Esophagus squamous epithelium (tissue), 5 donors: ENCODE measurements around the gene HEPACAM. TPM values are rescaled to one million over a fixed set of nuclear protein-coding genes. Genes with fewer than 3 reads are reported as not detected.

Source experiments
- DNase-seq: peaks from one replicate; lab custom pipeline; 2025; lab: John Stamatoyannopoulos, UW
- H3K27ac ChIP-seq, 4 donors: fragments of 200-600 bp; sonication (generic); one replicate each; pipeline ENCODE4 v1.5.1; 2016 to 2019; ENCODE audit warnings: mild to moderate bottlenecking in 1 of 4
- H3K27me3 ChIP-seq, 4 donors: fragments of 200-600 bp; sonication (generic); 1 replicate in 3 of 4; 2 replicates in 1 of 4; pipeline versions ENCODE4 v1.5.1 to v1.6.0; 2017 to 2021; ENCODE audit warnings: antibody characterized with exemption in 1 of 4
- H3K36me3 ChIP-seq, 3 donors: fragments of 200-600 bp; sonication (generic); one replicate each; pipeline ENCODE4 v1.5.1; 2016 to 2019
- H3K4me1 ChIP-seq, 3 donors: fragments of 200-600 bp; sonication (generic); one replicate each; pipeline ENCODE4 v1.5.1; 2017 to 2019
- H3K4me3 ChIP-seq, 4 donors: fragments of 200-600 bp; sonication (generic); 1 replicate in 3 of 4; 2 replicates in 1 of 4; pipeline ENCODE4 v1.5.1; 2016 to 2019; ENCODE audit warnings: mild to moderate bottlenecking in 2 of 4, moderate library complexity in 1 of 4
- H3K9me3 ChIP-seq, 3 donors: fragments of 200-600 bp; sonication (generic); one replicate each; pipeline ENCODE4 v1.5.1; 2016 to 2019
- POLR2A ChIP-seq, 4 donors: fragments of 450-650 bp; IDR thresholded peaks; one replicate each; pipeline ENCODE4 v1.6.1; 2017; ENCODE audit warnings: antibody characterized with exemption in 4 of 4, mild to moderate bottlenecking in 4 of 4, moderate library complexity in 3 of 4
- WGBS, 2 donors: methylation state at CpG; one replicate each; pipeline ENCODE4 v1.1.5; 2018; 5-methylcytosine and 5-hydroxymethylcytosine counted together
- intact Hi-C: fragments of 100-400 bp; cut with DNase I; formaldehyde crosslinking; loops from one replicate; pipeline ENCODE4 v1.15.0; 2022
- total RNA-seq, 4 donors: library from RNA; depleted of rRNA; stranded (reverse); fragments of >200 nt; gene quantifications; one replicate each; pipeline ENCODE4 v1.1.0, GENCODE V29; 2016
- TF ChIP-seq, protein P1 (sequence below), 6 experiments: fragments of 450-650 bp in 4 of 6; fragments of 200-600 bp in 2 of 6; sonication (generic) in 2 of 6; IDR thresholded peaks; one replicate each; pipeline ENCODE4 v1.5.1; 2016 to 2019; ENCODE audit warnings: antibody characterized with exemption in 6 of 6, mild to moderate bottlenecking in 4 of 6, moderate library complexity in 4 of 6
- donor health status: DM: yes; HTN: yes; CAD: no.

The HEPACAM gene
- total RNA-seq, 4 donors from 2014 or later, result not detected

DNA sequence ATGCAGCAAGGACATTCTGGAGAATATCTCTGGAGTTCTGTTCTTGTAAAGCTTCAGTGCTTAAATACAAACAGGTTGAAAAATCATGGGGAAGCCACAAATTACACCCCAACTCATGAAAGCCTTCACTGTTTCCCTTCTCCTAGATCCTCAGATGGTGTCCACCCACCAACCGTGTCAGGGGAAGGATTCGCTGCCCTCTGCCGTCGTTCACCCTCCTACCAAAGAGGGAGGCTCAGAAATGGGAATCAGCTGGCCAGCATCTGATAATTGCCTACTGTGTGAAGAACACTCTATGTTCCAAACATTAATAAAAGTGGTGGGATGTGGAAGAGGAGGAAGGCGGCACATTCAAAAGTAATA, 7.4 kb upstream of the HEPACAM start:
- TF ChIP-seq, protein P1, sequence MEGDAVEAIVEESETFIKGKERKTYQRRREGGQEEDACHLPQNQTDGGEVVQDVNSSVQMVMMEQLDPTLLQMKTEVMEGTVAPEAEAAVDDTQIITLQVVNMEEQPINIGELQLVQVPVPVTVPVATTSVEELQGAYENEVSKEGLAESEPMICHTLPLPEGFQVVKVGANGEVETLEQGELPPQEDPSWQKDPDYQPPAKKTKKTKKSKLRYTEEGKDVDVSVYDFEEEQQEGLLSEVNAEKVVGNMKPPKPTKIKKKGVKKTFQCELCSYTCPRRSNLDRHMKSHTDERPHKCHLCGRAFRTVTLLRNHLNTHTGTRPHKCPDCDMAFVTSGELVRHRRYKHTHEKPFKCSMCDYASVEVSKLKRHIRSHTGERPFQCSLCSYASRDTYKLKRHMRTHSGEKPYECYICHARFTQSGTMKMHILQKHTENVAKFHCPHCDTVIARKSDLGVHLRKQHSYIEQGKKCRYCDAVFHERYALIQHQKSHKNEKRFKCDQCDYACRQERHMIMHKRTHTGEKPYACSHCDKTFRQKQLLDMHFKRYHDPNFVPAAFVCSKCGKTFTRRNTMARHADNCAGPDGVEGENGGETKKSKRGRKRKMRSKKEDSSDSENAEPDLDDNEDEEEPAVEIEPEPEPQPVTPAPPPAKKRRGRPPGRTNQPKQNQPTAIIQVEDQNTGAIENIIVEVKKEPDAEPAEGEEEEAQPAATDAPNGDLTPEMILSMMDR (IDR thresholded peaks at IDR 0.05), result no peak
- TF ChIP-seq POLR2A (IDR thresholded peaks at IDR 0.05), result no peak
- no peaks in the 10 kb centered on the region for H3K36me3 ChIP-seq
- intact Hi-C loops, result no loop called here
- peaks cover 0 to 4% (median 0%) of the 10 kb centered on the region in 4 donors for H3K27me3 ChIP-seq
- H3K4me3 ChIP-seq, result no peak overlapping the region
- no peaks in the 10 kb centered on the region for H3K9me3 ChIP-seq
- H3K4me1 ChIP-seq, result peaks cover 0 to 7% (median 0%) of the 10 kb centered on the region in 3 donors
- no peak overlapping the region for H3K27ac ChIP-seq
- no peak for DNase-seq
- 79 to 87% methylated on average over 3 to 5 of the region's 5 CpGs for WGBS, 2 donors

GRCh38 chr11:124942466-124943253, 6.8 kb upstream of the HEPACAM start:
- H3K4me3 ChIP-seq, result no peak overlapping the region
- peaks cover 0 to 7% (median 0%) of the 10 kb centered on the region in 3 donors for H3K4me1 ChIP-seq
- WGBS, 2 donors, result 57 to 64% methylated on average over 4 to 6 of the region's 6 CpGs
- intact Hi-C loops, result no loop called here
- H3K27ac ChIP-seq, result no peak overlapping the region
- DNase-seq, result no peak
- H3K36me3 ChIP-seq, result no peaks in the 10 kb centered on the region
- no peaks in the 10 kb centered on the region for H3K9me3 ChIP-seq
- peaks cover 0 to 4% (median 0%) of the 10 kb centered on the region in 4 donors for H3K27me3 ChIP-seq
- no peak for TF ChIP-seq POLR2A (IDR thresholded peaks at IDR 0.05)
- TF ChIP-seq, protein P1 (IDR thresholded peaks at IDR 0.05), result no peak

GRCh38 chr11:124941703-124942102, 5.9 kb upstream of the HEPACAM start:
- H3K9me3 ChIP-seq, result no peaks in the 10 kb centered on the region
- peaks cover 0 to 2% (median 0%) of the 10 kb centered on the region in 3 donors for H3K4me1 ChIP-seq
- no peak for DNase-seq
- H3K27me3 ChIP-seq, result peaks cover 0 to 6% (median 0%) of the 10 kb centered on the region in 4 donors
- no peak overlapping the region for H3K27ac ChIP-seq
- TF ChIP-seq, protein P1 (IDR thresholded peaks at IDR 0.05), result no peak
- no peak for TF ChIP-seq POLR2A (IDR thresholded peaks at IDR 0.05)
- WGBS, 2 donors, result 75 to 82% methylated on average over 1 of the region's 1 CpG
- no peaks in the 10 kb centered on the region for H3K36me3 ChIP-seq
- no peak overlapping the region for H3K4me3 ChIP-seq
- intact Hi-C loops, result no loop called here

DNA sequence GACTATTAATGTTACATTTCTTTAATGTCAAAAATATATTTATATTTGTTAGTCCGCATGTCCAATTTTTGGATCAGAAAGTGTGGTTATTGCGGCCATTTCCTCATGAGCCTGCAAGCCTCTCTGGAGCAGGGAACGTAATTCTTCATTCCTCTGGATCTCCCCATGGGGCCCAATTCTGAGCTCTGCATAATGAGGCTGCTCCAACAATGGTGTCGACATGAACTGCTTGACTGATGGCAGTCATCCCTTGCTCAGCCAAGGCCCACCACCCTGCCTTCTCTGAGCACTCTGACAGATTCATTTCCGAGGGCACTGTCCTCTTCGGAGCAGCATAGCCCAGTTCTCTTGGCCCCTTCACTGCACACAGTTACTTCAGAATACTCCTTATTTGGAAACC, 3.1 kb upstream of the HEPACAM start:
- 71 to 78% methylated on average over 4 to 6 of the region's 6 CpGs for WGBS, 2 donors
- Histone ChIP-seq H3K27ac (no peak overlapping the region), H3K27me3 (peaks cover 0 to 31% (median 0%) of the 10 kb centered on the region in 4 donors), H3K36me3 (no peaks in the 10 kb centered on the region), H3K4me3 (no peak overlapping the region), H3K4me1 (no peaks in the 10 kb centered on the region), H3K9me3 (no peaks in the 10 kb centered on the region)
- no peak for DNase-seq
- TF ChIP-seq, protein P1 (IDR thresholded peaks at IDR 0.05), result no peak
- TF ChIP-seq POLR2A (IDR thresholded peaks at IDR 0.05), result no peak
- intact Hi-C loops, result no loop called here

DNA sequence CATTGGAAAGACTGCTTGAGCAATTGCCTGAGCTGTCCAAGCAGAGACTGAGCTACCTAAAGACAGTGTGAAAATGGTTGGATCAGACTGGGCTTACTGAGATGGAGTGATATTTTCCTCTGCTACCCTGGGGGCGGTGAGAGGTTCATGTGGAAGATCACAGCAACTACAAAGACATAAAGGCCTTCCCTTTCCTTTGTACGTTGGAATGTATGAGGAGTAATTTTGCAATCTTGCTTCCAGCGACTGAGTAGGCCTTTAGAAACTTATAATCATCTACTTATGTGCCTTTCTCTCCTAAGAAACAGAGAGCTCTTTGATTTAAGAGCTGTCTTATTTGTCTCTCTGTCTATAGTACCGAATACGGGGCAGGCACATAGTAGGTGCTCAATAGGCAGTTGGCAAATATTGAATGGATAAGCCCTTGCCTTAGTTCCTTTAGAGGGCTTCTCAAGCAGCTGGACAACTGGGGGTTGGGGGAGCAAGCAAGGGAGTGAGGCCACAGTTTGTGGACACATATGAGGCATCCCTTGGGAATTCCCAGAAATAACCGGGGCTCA, 2.4 kb upstream of the HEPACAM start:
- DNase-seq, result no peak
- H3K4me3 ChIP-seq, result no peak overlapping the region
- 68 to 71% methylated on average over 6 of the region's 6 CpGs for WGBS, 2 donors
- H3K27me3 ChIP-seq, result peaks cover 0 to 31% (median 0%) of the 10 kb centered on the region in 4 donors
- intact Hi-C loops, result no loop called here
- no peaks in the 10 kb centered on the region for H3K4me1 ChIP-seq
- TF ChIP-seq, protein P1 (IDR thresholded peaks at IDR 0.05), result no peak
- TF ChIP-seq POLR2A (IDR thresholded peaks at IDR 0.05), result no peak
- no peaks in the 10 kb centered on the region for H3K9me3 ChIP-seq
- H3K36me3 ChIP-seq, result no peaks in the 10 kb centered on the region
- no peak overlapping the region for H3K27ac ChIP-seq
